HepG2 (cell line): Measurements from ENCODE around the gene NDUFB5. TPM values are rescaled to one million over a fixed set of nuclear protein-coding genes. Genes with fewer than 3 reads are reported as not detected.

Source experiments
- ATAC-seq: fragments of 200-7000 bp; cut with Tn5 transposase; 3 replicates; pipeline ENCODE4 v1.9.1; 2020; ENCODE audit warnings: mild to moderate bottlenecking, moderate library complexity
- BruUV-seq: library from RNA; stranded (reverse); fragments of 400-500 nt; replicated peaks from 2 replicates; lab custom pipeline; 2021; lab: Mats Ljungman, UMichigan
- CTCF ChIA-PET: fragments of 300-600 bp; formaldehyde crosslinking; extraction: SDS; loops from one replicate; lab custom pipeline; 2021; ENCODE audit warnings: low total read pairs, inconsistent platforms, low intra/inter-chr PET ratio; lab: Yijun Ruan, JAX
- POLR2A ChIA-PET: fragments of 350-600 bp; sonication (Branson Sonifier 250); formaldehyde crosslinking; loops from one replicate; lab custom pipeline; 2020; ENCODE audit warnings: antibody characterized with exemption, inconsistent platforms; lab: Yijun Ruan, JAX
- DNase-seq: peaks from one replicate; pipeline ENCODE4 v3.0.0-alpha.2; 2015; ENCODE audit warnings: low spot score
- FAIRE-seq: peaks from 3 replicates; lab custom pipeline; 2011; peaks lifted over from hg19 to GRCh38; lab: Jason Lieb, UNC
- H2AFZ ChIP-seq: one replicate; pipeline ENCODE4 v1.6.1; 2011; ENCODE audit warnings: low read length, inconsistent platforms
- H3K27ac ChIP-seq: fragments of 300-600 bp; 3 replicates; pipeline ENCODE4 v1.8.0; 2011; ENCODE audit warnings: mixed run types, mild to moderate bottlenecking, mixed read lengths, low read length, inconsistent platforms; ENCODE audit not compliant: insufficient read depth; ENCODE audit errors: extremely low read length
- H3K27me3 ChIP-seq, 2 experiments: fragments of 200-600 bp in 1 of 2; 2 replicates in 1 of 2; 3 replicates in 1 of 2; pipeline versions ENCODE4 v1.6.0 to v1.8.0; 2011; ENCODE audit warnings: low read length in 2 of 2, mild to moderate bottlenecking in 2 of 2, moderate library complexity in 2 of 2, inconsistent platforms in 1 of 2; ENCODE audit not compliant: insufficient read depth in 2 of 2, control insufficient read depth in 1 of 2
- H3K36me3 ChIP-seq, 2 experiments: fragments of 200-600 bp in 1 of 2; replicated peaks in 1 of 2; 2 replicates in 1 of 2; 3 replicates in 1 of 2; pipeline versions ENCODE4 v1.5.1 to v1.8.0; 2011; ENCODE audit warnings: low read length in 2 of 2, inconsistent platforms in 1 of 2; ENCODE audit not compliant: insufficient read depth in 2 of 2, control insufficient read depth in 1 of 2
- H3K4me1 ChIP-seq: 2 replicates; pipeline ENCODE4 v1.5.1; 2012; ENCODE audit warnings: low read length, inconsistent platforms; ENCODE audit not compliant: insufficient read depth
- H3K4me2 ChIP-seq: 2 replicates; pipeline ENCODE4 v1.6.0; 2011; ENCODE audit warnings: low read depth, low read length, inconsistent platforms
- H3K4me3 ChIP-seq, 3 experiments: fragments of 200-600 bp in 1 of 3; sonication (generic), shearing (Covaris generic) in 1 of 3; replicated peaks in 1 of 3; 2 replicates each; pipeline ENCODE4 v1.5.1; 2011 to 2016; ENCODE audit warnings: low read length in 3 of 3, inconsistent platforms in 2 of 3, low read depth in 2 of 3, mild to moderate bottlenecking in 2 of 3, control low read depth in 1 of 3, mixed read lengths in 1 of 3; ENCODE audit not compliant: insufficient read depth in 1 of 3
- H3K79me2 ChIP-seq: one replicate; pipeline ENCODE4 v1.6.1; 2011; ENCODE audit warnings: low read length, inconsistent platforms; ENCODE audit not compliant: insufficient read depth
- H3K9ac ChIP-seq: 2 replicates; pipeline ENCODE4 v1.6.0; 2011; ENCODE audit warnings: mild to moderate bottlenecking, low read depth, low read length, inconsistent platforms; ENCODE audit not compliant: insufficient read depth
- H3K9me3 ChIP-seq: 2 replicates; pipeline ENCODE4 v1.5.1; 2012; ENCODE audit warnings: mild to moderate bottlenecking, low read length
- H4K20me1 ChIP-seq: 2 replicates; pipeline ENCODE4 v1.6.0; 2011; ENCODE audit warnings: inconsistent platforms, mild to moderate bottlenecking, low read length, moderate library complexity; ENCODE audit not compliant: insufficient read depth
- HNF4A ChIP-seq: sonication (generic); formaldehyde crosslinking; IDR thresholded peaks from 2 replicates; pipeline ENCODE4 v1.4.0; 2020; ENCODE audit warnings: missing genetic modification reagents
- KDM6A ChIP-seq: IDR thresholded peaks from 2 replicates; pipeline ENCODE4 v1.6.1; 2016; ENCODE audit warnings: low read depth
- MYNN ChIP-seq: sonication (generic); formaldehyde crosslinking; IDR thresholded peaks from 2 replicates; pipeline ENCODE4 v1.4.0; 2020; ENCODE audit warnings: mild to moderate bottlenecking, low read depth, missing genetic modification reagents
- STAT5B ChIP-seq: sonication (generic); formaldehyde crosslinking; IDR thresholded peaks from 2 replicates; pipeline ENCODE4 v1.4.0; 2020; ENCODE audit warnings: missing genetic modification reagents
- ZNF234 ChIP-seq: sonication (generic); formaldehyde crosslinking; conservative IDR thresholded peaks from 2 replicates; pipeline ENCODE4 v1.5.1; 2020; ENCODE audit warnings: mild to moderate bottlenecking, missing genetic modification reagents
- ZNF607 ChIP-seq: sonication (generic); formaldehyde crosslinking; IDR thresholded peaks from 2 replicates; pipeline ENCODE4 v1.5.1; 2020; ENCODE audit warnings: missing genetic modification reagents, mild to moderate bottlenecking, borderline replicate concordance
- ZNF672 ChIP-seq: sonication (generic); formaldehyde crosslinking; IDR thresholded peaks from 2 replicates; pipeline ENCODE4 v1.8.1; 2022; ENCODE audit warnings: missing genetic modification reagents
- WGBS: methylation state at CpG from one replicate; pipeline ENCODE4 v1.1.6; 2017; ENCODE audit warnings: low lambda C conversion rate; 5-methylcytosine and 5-hydroxymethylcytosine counted together
- in situ Hi-C: cut with HindIII; loops from 2 replicates; pipeline ENCODE4 v1.10.0; 2017; ENCODE audit warnings: low pct_unique_long_range_greater_than_20kb; ENCODE audit not compliant: extremely low pct_ligation_motif_present
- intact Hi-C: fragments of 100-400 bp; cut with micrococcal nuclease; formaldehyde crosslinking; loops from one replicate; pipeline ENCODE4 v1.10.0; 2022; ENCODE audit not compliant: unreplicated experiment
- polyA plus RNA-seq, 8 experiments: library from polyadenylated mRNA; depleted of rRNA in 3 of 8; stranded (reverse) in 7 of 8; unstranded in 1 of 8; fragments of >200 nt; fragmentation: Illumina TruSeq in 4 of 8; extraction: Trizol in 4 of 8; gene quantifications; 2 replicates each; pipeline versions ENCODE4 v1.2.1 to v1.2.3, GENCODE V29; 2011 to 2016; ENCODE audit warnings: low read depth in 4 of 8, missing spikeins in 1 of 8, mixed read lengths in 1 of 8; ENCODE audit not compliant: insufficient read depth in 1 of 8
- total RNA-seq, 5 experiments: library from RNA; depleted of rRNA; stranded (reverse); fragments of >200 nt; fragmentation: Illumina TruSeq; extraction: Trizol; gene quantifications; 2 replicates each; pipeline ENCODE4 v1.2.3, GENCODE V29; 2016; ENCODE audit warnings: low read depth in 1 of 5
- TF ChIP-seq, protein P1 (sequence below): sonication (generic); formaldehyde crosslinking; IDR thresholded peaks from 2 replicates; pipeline ENCODE4 v1.4.0; 2020; ENCODE audit warnings: missing genetic modification reagents, borderline replicate concordance
- TF ChIP-seq, protein P2 (sequence below): fragments of 450-650 bp; IDR thresholded peaks from 2 replicates; pipeline ENCODE4 v1.6.1; 2017; ENCODE audit warnings: mild to moderate bottlenecking
- TF ChIP-seq, protein P3 (sequence below): sonication (generic); formaldehyde crosslinking; IDR thresholded peaks from 2 replicates; pipeline ENCODE4 v1.4.0; 2020; ENCODE audit warnings: missing genetic modification reagents

NDUFB5 gene
- total and polyA plus RNA-seq, 2 of the 13 experiments (the other 11 are each of a cell fraction or from before 2014, with no cell fraction given) = 43.3 to 120 TPM

DNA sequence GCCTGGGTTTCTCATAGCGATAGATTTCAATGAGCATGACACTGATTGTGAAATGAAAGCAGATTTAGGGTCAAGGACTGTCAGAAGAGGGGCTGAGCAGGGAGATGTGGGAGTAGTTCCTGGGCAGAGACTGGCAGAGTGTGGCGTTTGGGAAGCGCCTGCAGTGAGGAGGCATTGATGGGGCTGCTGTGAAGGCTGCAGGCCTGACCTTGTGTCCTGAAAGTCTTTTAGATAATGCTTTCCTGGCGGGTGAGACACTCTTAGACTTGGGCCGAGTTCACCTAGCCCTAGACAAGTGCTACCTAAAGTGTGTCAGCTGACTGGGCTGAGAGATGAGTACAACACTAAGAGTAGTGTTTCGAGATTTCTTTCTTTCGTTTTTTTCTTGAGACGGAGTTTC, 68.9 kb downstream of the NDUFB5 start:
- in situ Hi-C loops (no loop called here), intact Hi-C loops (no loop called here)
- no peak overlapping the region for H3K4me3 ChIP-seq

DNA sequence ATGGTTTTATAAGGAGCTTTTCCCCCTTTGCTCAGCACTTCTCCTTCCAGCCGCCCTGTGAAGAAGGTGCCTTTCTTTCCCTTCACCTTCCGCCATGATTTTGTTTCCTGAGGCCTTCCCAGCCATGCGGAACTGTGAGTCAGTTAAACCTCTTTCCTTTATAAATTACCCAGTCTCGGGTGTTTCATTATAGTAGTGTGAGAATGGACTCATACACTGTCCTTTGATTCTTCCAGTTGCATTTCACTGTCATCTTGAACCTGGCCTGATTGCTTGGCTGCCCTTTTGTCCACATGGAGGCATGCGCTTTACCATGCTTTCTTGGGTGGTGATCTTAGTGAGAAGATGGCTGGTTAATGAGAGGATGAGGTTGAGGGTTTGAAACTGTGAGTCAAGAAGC, 71.5 kb downstream of the NDUFB5 start:
- Histone ChIP-seq H3K79me2 (peaks cover 81% of the 10 kb centered on the region), H4K20me1 (peaks cover 2% of the 10 kb centered on the region; the same call in 1 of the 2 replicates), H3K4me3 (no peak overlapping the region), H3K27me3 (no peaks in the 10 kb centered on the region), H3K9me3 (no peaks in the 10 kb centered on the region), H3K4me2 (no peak overlapping the region), H2AFZ (no peak overlapping the region), H3K4me1 (peaks cover 39% of the 10 kb centered on the region), H3K36me3 (no peaks in the 10 kb centered on the region), H3K27ac (no peak overlapping the region), H3K9ac (no peak overlapping the region)
- no peak for ATAC-seq
- BruUV-seq = no TSS peak
- 99% methylated on average over 5 of the region's 5 CpGs for WGBS
- no peak for DNase-seq
- ChIA-PET CTCF (no interaction called here), POLR2A (no interaction called here)
- in situ Hi-C loops (no loop called here), intact Hi-C loops (no loop called here)
- no peak for FAIRE-seq
- TF ChIP-seq, protein P1, sequence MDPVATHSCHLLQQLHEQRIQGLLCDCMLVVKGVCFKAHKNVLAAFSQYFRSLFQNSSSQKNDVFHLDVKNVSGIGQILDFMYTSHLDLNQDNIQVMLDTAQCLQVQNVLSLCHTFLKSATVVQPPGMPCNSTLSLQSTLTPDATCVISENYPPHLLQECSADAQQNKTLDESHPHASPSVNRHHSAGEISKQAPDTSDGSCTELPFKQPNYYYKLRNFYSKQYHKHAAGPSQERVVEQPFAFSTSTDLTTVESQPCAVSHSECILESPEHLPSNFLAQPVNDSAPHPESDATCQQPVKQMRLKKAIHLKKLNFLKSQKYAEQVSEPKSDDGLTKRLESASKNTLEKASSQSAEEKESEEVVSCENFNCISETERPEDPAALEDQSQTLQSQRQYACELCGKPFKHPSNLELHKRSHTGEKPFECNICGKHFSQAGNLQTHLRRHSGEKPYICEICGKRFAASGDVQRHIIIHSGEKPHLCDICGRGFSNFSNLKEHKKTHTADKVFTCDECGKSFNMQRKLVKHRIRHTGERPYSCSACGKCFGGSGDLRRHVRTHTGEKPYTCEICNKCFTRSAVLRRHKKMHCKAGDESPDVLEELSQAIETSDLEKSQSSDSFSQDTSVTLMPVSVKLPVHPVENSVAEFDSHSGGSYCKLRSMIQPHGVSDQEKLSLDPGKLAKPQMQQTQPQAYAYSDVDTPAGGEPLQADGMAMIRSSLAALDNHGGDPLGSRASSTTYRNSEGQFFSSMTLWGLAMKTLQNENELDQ = no peak
- TF ChIP-seq MYNN (CRISPR knock-in tag) = no peak
- no peak for TF ChIP-seq ZNF607
- TF ChIP-seq KDM6A (CRISPR knock-in tag) = no peak
- TF ChIP-seq ZNF234 (CRISPR knock-in tag) = no peak
- TF ChIP-seq, protein P2, sequence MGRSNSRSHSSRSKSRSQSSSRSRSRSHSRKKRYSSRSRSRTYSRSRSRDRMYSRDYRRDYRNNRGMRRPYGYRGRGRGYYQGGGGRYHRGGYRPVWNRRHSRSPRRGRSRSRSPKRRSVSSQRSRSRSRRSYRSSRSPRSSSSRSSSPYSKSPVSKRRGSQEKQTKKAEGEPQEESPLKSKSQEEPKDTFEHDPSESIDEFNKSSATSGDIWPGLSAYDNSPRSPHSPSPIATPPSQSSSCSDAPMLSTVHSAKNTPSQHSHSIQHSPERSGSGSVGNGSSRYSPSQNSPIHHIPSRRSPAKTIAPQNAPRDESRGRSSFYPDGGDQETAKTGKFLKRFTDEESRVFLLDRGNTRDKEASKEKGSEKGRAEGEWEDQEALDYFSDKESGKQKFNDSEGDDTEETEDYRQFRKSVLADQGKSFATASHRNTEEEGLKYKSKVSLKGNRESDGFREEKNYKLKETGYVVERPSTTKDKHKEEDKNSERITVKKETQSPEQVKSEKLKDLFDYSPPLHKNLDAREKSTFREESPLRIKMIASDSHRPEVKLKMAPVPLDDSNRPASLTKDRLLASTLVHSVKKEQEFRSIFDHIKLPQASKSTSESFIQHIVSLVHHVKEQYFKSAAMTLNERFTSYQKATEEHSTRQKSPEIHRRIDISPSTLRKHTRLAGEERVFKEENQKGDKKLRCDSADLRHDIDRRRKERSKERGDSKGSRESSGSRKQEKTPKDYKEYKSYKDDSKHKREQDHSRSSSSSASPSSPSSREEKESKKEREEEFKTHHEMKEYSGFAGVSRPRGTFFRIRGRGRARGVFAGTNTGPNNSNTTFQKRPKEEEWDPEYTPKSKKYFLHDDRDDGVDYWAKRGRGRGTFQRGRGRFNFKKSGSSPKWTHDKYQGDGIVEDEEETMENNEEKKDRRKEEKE = no peak
- no peak for TF ChIP-seq STAT5B (CRISPR knock-in tag)

More for the DNA sequence above, 68.9 kb downstream of the NDUFB5 start:
- H3K4me2 ChIP-seq = no peak overlapping the region
- no peaks in the 10 kb centered on the region for H3K27me3 ChIP-seq
- H3K9me3 ChIP-seq = no peaks in the 10 kb centered on the region
- DNase-seq (no peak), ATAC-seq (peak; percentile 52), FAIRE-seq (no peak)
- H3K27ac ChIP-seq = no peak overlapping the region
- 96% methylated on average over 8 of the region's 8 CpGs for WGBS
- peaks cover 39% of the 10 kb centered on the region for H3K4me1 ChIP-seq
- H2AFZ ChIP-seq = no peak overlapping the region
- no TSS peak for BruUV-seq
- H3K9ac ChIP-seq = no peak overlapping the region
- H4K20me1 ChIP-seq = no peaks in the 10 kb centered on the region; the same call in 1 of the 2 replicates
- H3K79me2 ChIP-seq = peaks cover 84% of the 10 kb centered on the region
- POLR2A ChIA-PET = no interaction called here
- TF ChIP-seq HNF4A (0 out of 2 replicates have a peak, but pooled peaks have one; percentile 7), ZNF672 (CRISPR knock-in tag) (no peak)
- TF ChIP-seq, protein P3, sequence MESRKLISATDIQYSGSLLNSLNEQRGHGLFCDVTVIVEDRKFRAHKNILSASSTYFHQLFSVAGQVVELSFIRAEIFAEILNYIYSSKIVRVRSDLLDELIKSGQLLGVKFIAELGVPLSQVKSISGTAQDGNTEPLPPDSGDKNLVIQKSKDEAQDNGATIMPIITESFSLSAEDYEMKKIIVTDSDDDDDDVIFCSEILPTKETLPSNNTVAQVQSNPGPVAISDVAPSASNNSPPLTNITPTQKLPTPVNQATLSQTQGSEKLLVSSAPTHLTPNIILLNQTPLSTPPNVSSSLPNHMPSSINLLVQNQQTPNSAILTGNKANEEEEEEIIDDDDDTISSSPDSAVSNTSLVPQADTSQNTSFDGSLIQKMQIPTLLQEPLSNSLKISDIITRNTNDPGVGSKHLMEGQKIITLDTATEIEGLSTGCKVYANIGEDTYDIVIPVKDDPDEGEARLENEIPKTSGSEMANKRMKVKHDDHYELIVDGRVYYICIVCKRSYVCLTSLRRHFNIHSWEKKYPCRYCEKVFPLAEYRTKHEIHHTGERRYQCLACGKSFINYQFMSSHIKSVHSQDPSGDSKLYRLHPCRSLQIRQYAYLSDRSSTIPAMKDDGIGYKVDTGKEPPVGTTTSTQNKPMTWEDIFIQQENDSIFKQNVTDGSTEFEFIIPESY (CRISPR knock-in tag) = peak; percentile 63; the same call in 1 of the 2 replicates
- H3K36me3 ChIP-seq = no peaks in the 10 kb centered on the region; a peak in 1 of 5 replicates
- CTCF ChIA-PET = no interaction called here
